ENCODE data around the gene ACCS. TPM values are rescaled to one million over a fixed set of nuclear protein-coding genes. Genes with fewer than 3 reads are reported as not detected.

ACCS gene
- total and polyA plus RNA-seq, 2 donors (not counting 3 experiments of a cell fraction or from before 2014, with no cell fraction given): 8.6 to 22.7 TPM

GRCh38 chr11:44088871-44089270, 22.8 kb downstream of the ACCS start:
- no peak for DNase-seq (ENCODE audit: low read depth, low spot score)
- Histone ChIP-seq H3K9me3 (replicated peaks; ENCODE audit: control insufficient read depth, insufficient read depth, low read length) (no peaks in the 10 kb centered on the region), H3K36me3 (ENCODE audit: control insufficient read depth in 2 of 2, extremely low read depth in 1 of 2, insufficient read depth in 2 of 2, low read length in 2 of 2) (no peaks in the 10 kb centered on the region), H3K79me2 (ENCODE audit: control insufficient read depth, insufficient read depth, low read length) (no peaks in the 10 kb centered on the region), H3K9ac (replicated peaks; ENCODE audit: extremely low read depth, insufficient read depth, low read length) (no peak overlapping the region), H3K9me1 (replicated peaks; ENCODE audit: control insufficient read depth, extremely low read depth, insufficient read depth, low read length) (no peaks in the 10 kb centered on the region), H3K27me3 (ENCODE audit: control insufficient read depth in 2 of 2, insufficient read depth in 2 of 2, low read length in 2 of 2) (peaks cover 38 to 66% of the 10 kb centered on the region in 2 experiments), H4K20me1 (replicated peaks; ENCODE audit: control insufficient read depth, extremely low read depth, insufficient read depth, low read length) (no peaks in the 10 kb centered on the region), H3K4me1 (ENCODE audit: control insufficient read depth, extremely low read depth, insufficient read depth, low read length) (peaks cover 8% of the 10 kb centered on the region), H3K4me2 (ENCODE audit: insufficient read depth, low read length) (no peak overlapping the region), H3K4me3 (replicated peaks in 1 of 3; ENCODE audit: insufficient read depth in 1 of 3, low read depth in 1 of 3, low read length in 3 of 3) (no peak overlapping the region), H2AFZ (ENCODE audit: low read depth, low read length) (no peak overlapping the region), H3K27ac (ENCODE audit: insufficient read depth, low read depth, low read length) (no peak overlapping the region)
- intact Hi-C loops (cut with micrococcal nuclease) (no loop called here), dilution Hi-C loops (cut with MboI; ENCODE audit: extremely low pct_ligation_motif_present, low sequenced_read_pairs) (no loop called here)
- TF ChIP-seq GATA2 (IDR thresholded peaks at IDR 0.05; ENCODE audit: insufficient read depth, insufficient read length, low read depth, low read length) (no peak), JUN (IDR thresholded peaks at IDR 0.05; ENCODE audit: borderline replicate concordance, insufficient read depth, insufficient read length, low read depth) (no peak), MYC (IDR thresholded peaks at IDR 0.05; ENCODE audit: low read depth, low read length) (no peak), FOS (IDR thresholded peaks at IDR 0.05; ENCODE audit: borderline replicate concordance, insufficient read depth, low read length) (no peak), MAX (IDR thresholded peaks at IDR 0.05; ENCODE audit: insufficient read depth, insufficient read length) (no peak), EZH2 (IDR thresholded peaks at IDR 0.05; ENCODE audit: borderline replicate concordance, low read depth, low read length, severe bottlenecking) (no peak), POLR2A (IDR thresholded peaks at IDR 0.05; ENCODE audit: low read depth, low read length) (no peak), CTCF (IDR thresholded peaks at IDR 0.05; ENCODE audit: extremely low read depth in 1 of 2, insufficient read depth in 1 of 2, low read depth in 1 of 2, low read length in 2 of 2) (no peak), POLR2AphosphoS5 (IDR thresholded peaks at IDR 0.05; ENCODE audit: insufficient read depth, low read depth, low read length) (no peak)
- ChIA-PET CTCF (no interaction called here), POLR2A (no interaction called here)
- no peak for FAIRE-seq
- no TSS peak for BruUV-seq (replicated peaks)
